ENCODE data around the gene CLDN9. TPM values are rescaled to one million over a fixed set of nuclear protein-coding genes. Genes with fewer than 3 reads are reported as not detected.

The CLDN9 gene
- total RNA-seq, 1 donor from 2014 or later: not detected

DNA sequence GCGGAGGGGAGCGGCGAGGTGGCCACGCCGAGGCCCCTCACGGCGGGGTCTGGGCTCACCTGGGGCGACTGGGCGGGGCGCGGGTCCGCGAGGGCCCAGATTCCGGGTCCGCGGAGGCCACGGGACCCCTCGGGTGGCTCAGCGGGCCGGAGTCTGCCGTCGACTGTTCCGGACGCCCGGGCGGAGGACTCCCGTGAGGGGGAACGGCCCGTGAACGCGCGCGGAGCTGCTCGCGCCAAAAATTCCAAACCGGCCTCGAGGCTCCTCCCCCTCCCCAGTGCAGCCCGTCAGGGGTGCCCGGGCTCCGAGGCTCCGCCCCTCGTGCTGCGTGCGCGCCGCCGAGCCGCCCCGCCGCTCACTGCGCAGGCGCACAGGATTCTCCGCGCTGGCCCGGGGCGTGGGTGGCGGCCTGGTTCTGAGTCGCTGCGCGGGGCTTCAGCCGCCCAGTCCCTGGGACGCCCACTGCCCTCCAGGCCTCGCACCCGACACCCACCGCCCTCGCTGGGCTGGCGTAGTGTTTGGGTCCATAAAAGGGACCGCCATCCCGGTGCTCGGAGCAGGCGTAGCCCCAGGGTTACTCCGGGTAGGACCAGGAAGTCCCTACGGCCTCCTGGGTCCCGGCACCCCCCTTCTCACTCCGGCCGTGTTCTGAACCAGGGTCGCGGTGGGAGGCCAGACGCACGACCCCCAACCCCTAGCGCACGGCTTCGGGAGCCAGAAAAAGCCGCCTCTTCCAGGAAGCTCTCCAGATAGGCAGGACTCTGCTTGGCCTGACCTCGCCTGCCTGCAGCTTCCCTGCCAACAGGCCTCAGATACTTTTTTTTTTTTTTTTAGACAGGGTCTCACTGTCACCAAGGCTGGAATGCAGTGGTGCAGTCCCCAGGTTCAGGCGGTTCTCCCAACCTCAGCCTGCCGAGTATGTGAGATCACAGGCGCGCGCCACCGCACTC lies 32.2 kb upstream of the CLDN9 start, which contains the start of gene PKMYT1:
Gene PKMYT1, minus strand, starts transcription at position 220 of the 950 bp plus-strand sequence. CDS start 789 bp downstream, outside the sequence.
- H3K4me1 Mint-ChIP-seq: peaks cover 27% of the 10 kb centered on the region
- no peaks in the 10 kb centered on the region for H3K36me3 Mint-ChIP-seq (ENCODE audit: low read depth)
- CTCF ChIA-PET: no interaction called here
- POLR2A ChIA-PET: interaction anchor here (0.5 to 1.5 kb wide), 19 partner anchors 9 to 567 kb away, joined by 3 to 12 read pairs (median 4); partner anchors contain the start of genes ELOB, KCTD5, KREMEN2 and PAQR4
- ATAC-seq (ENCODE audit: low read depth) (peak; percentile 90), DNase-seq (peak; percentile 97)
- H3K27ac Mint-ChIP-seq: peak within 1 kb of the TSS; percentile 78
- intact Hi-C loops (cut with micrococcal nuclease): loop anchor here (1.0 kb wide), 2 partner anchors 11 to 44 kb away; partner anchors contain the start of genes PAQR4 and THOC6
- H3K4me3 Mint-ChIP-seq: peak within 1 kb of the TSS; percentile 84
- TF ChIP-seq, protein P1, sequence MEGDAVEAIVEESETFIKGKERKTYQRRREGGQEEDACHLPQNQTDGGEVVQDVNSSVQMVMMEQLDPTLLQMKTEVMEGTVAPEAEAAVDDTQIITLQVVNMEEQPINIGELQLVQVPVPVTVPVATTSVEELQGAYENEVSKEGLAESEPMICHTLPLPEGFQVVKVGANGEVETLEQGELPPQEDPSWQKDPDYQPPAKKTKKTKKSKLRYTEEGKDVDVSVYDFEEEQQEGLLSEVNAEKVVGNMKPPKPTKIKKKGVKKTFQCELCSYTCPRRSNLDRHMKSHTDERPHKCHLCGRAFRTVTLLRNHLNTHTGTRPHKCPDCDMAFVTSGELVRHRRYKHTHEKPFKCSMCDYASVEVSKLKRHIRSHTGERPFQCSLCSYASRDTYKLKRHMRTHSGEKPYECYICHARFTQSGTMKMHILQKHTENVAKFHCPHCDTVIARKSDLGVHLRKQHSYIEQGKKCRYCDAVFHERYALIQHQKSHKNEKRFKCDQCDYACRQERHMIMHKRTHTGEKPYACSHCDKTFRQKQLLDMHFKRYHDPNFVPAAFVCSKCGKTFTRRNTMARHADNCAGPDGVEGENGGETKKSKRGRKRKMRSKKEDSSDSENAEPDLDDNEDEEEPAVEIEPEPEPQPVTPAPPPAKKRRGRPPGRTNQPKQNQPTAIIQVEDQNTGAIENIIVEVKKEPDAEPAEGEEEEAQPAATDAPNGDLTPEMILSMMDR (IDR thresholded peaks at IDR 0.05): no peak
- no peaks in the 10 kb centered on the region for H3K27me3 Mint-ChIP-seq
- no peaks in the 10 kb centered on the region for H3K9me3 Mint-ChIP-seq

DNA sequence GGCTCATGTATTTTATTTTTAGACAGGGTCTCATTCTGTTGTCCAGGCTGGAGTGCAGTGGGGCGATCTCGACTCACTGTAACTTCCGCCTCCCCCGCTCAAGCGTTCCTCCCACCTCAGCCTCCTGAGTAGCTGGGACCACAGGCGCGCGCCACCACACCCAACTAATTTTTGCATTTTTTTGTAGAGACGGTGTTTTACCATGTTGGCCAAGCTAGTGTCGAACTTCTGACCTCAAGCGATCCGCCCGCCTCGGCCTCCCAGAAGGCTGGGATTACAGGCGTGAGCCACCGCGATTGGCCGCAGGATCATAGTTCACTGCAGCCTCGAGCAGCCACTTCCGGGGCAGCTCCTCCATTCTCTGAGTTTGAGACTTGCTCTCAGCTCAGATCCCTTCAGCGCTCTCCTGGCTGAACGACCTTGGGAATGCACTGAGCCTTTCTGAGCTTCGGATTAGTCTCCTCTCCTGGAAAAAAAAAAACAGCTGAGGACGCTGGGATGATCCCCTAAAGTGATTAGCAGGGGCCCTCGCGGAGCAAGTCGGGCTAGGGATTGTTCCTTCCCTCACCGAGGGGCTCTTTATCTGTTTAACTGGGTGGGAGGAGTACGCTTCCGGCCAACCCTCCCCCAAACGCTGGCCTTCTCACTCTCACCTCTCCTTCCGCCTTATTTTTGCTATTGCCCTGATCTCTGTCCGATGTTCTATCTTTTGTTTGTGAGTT lies 31.4 kb upstream of the CLDN9 start:
- no peak for ATAC-seq (ENCODE audit: low read depth)

DNA sequence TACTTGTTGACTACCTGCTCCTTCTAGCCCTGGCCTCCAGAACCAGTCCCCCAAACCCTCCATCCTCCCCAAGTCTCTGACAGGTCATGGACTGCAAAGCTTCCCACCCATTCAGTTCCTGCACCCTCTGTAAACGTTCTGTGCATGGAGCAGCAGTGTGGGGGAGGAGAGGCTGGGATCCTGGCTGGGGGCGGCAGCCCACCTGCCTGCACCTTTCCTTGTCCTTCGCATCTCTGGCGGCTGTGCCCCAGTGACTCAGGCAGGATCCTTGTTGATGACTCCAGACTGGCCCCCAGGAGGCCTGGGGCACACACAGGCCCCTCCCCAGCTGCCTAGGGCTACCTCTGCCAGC lies 30.8 kb upstream of the CLDN9 start:
- Mint-ChIP-seq H3K36me3 (ENCODE audit: low read depth) (no peaks in the 10 kb centered on the region), H3K4me3 (peak overlapping the region; percentile 74), H3K9me3 (no peaks in the 10 kb centered on the region), H3K4me1 (peaks cover 27% of the 10 kb centered on the region), H3K27ac (no peak overlapping the region), H3K27me3 (no peaks in the 10 kb centered on the region)
- TF ChIP-seq, protein P1 (IDR thresholded peaks at IDR 0.05): no peak
- intact Hi-C loops (cut with micrococcal nuclease): loop anchor here (2.0 kb wide), 3 partner anchors 39 to 107 kb away; partner anchors contain the start of gene TNFRSF12A
- POLR2A ChIA-PET: interaction anchor here (0.9 to 1.2 kb wide), 4 partner anchors 12 to 99 kb away, joined by 3 to 4 read pairs (median 3); partner anchors contain the start of genes FLYWCH2, PAQR4 and TNFRSF12A
- ATAC-seq (ENCODE audit: low read depth) (no peak), DNase-seq (no peak)
- CTCF ChIA-PET: no interaction called here

More for the DNA sequence above, 31.4 kb upstream of the CLDN9 start:
- no peaks in the 10 kb centered on the region for H3K27me3 Mint-ChIP-seq
- no peak overlapping the region for H3K27ac Mint-ChIP-seq
- POLR2A ChIA-PET: interaction anchor here (0.5 to 1.5 kb wide), 12 partner anchors 10 to 204 kb away, joined by 3 to 10 read pairs (median 4); partner anchors contain the start of genes ELOB, FLYWCH2, KREMEN2 and PAQR4
- CTCF ChIA-PET: no interaction called here
- peak overlapping the region; percentile 84 for H3K4me3 Mint-ChIP-seq
- H3K36me3 Mint-ChIP-seq (ENCODE audit: low read depth): no peaks in the 10 kb centered on the region
- H3K4me1 Mint-ChIP-seq: peaks cover 27% of the 10 kb centered on the region
- no peak for DNase-seq
- intact Hi-C loops (cut with micrococcal nuclease): no loop called here
- H3K9me3 Mint-ChIP-seq: no peaks in the 10 kb centered on the region
- TF ChIP-seq, protein P1 (IDR thresholded peaks at IDR 0.05): no peak

DNA sequence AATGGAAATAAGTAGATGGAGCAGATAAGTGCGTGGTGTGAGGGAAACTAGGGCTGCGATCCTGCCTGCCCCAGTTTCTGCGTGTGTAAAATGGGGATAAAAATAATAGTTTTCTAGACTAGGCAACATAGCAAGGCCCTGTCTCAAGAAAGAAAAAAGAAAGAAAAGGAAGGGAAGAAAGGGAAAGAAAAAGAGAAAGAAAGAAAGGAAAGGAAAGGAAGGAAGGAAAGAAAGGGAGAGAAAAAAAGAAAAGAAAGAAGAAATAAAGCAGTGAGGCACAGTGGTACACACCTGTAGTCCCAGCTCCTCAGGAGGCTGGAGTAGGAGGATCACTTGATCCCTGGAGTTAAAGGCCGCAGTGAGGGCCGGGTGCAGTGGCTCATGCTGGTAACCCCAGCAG lies 30.3 kb upstream of the CLDN9 start:
- no peaks in the 10 kb centered on the region for H3K27me3 Mint-ChIP-seq
- H3K9me3 Mint-ChIP-seq: no peaks in the 10 kb centered on the region
- TF ChIP-seq, protein P1 (IDR thresholded peaks at IDR 0.05): no peak
- CTCF ChIA-PET: no interaction called here
- DNase-seq (no peak), ATAC-seq (ENCODE audit: low read depth) (no peak)
- H3K36me3 Mint-ChIP-seq (ENCODE audit: low read depth): no peaks in the 10 kb centered on the region
- intact Hi-C loops (cut with micrococcal nuclease): loop anchor here (2.0 kb wide), 3 partner anchors 38 to 108 kb away; partner anchors contain the start of gene TNFRSF12A
- H3K4me3 Mint-ChIP-seq: no peak overlapping the region
- H3K4me1 Mint-ChIP-seq: peaks cover 27% of the 10 kb centered on the region
- POLR2A ChIA-PET: interaction anchor here (0.7 to 1.1 kb wide), 2 partner anchors 19 to 497 kb away, joined by 11 to 13 read pairs; partner anchors contain the start of gene KREMEN2
- H3K27ac Mint-ChIP-seq: no peak overlapping the region

All from activated B cell treated with CpG ODN at 0.5 μM for 24 hours (primary cell).